Left lung (tissue), 10 donors: ENCODE results near the gene ARFGAP1. TPM values are rescaled to one million over a fixed set of nuclear protein-coding genes. Genes with fewer than 3 reads are reported as not detected.

Source experiments
- ATAC-seq: fragments of 200-7000 bp; cut with Tn5 transposase; one replicate; pipeline ENCODE4 v1.9.1; 2020; ENCODE audit warnings: moderate library complexity
- DNase-seq, 4 donors: peaks; one replicate each; pipeline ENCODE4 v3.0.0-alpha.2; 2013 to 2020
- H3K27ac ChIP-seq, 2 donors: fragments of 200-600 bp; sonication (generic) in 1 of 2; one replicate each; pipeline versions ENCODE4 v1.5.0 to v1.8.0; 2020 to 2021
- H3K27me3 ChIP-seq, 2 donors: fragments of 200-600 bp; sonication (generic) in 1 of 2; one replicate each; pipeline versions ENCODE4 v1.5.0 to v1.8.0; 2020 to 2021
- H3K36me3 ChIP-seq, 2 donors: fragments of 200-600 bp; sonication (generic) in 1 of 2; one replicate each; pipeline versions ENCODE4 v1.5.0 to v1.8.0; 2020 to 2021
- H3K4me1 ChIP-seq, 2 donors: fragments of 200-600 bp; one replicate each; pipeline ENCODE4 v1.8.0; 2021
- H3K4me3 ChIP-seq, 2 donors: fragments of 200-600 bp; sonication (generic) in 1 of 2; one replicate each; pipeline versions ENCODE4 v1.5.0 to v1.8.0; 2020 to 2021; ENCODE audit warnings: mild to moderate bottlenecking in 1 of 2
- H3K9me3 ChIP-seq, 2 donors: fragments of 200-600 bp; sonication (generic) in 1 of 2; one replicate each; pipeline versions ENCODE4 v1.5.0 to v1.8.0; 2020 to 2021
- intact Hi-C, 2 donors: fragments of 100-400 bp; cut with DNase I; formaldehyde crosslinking; loops; one replicate each; pipeline versions ENCODE4 v1.11.2 to v1.14.2; 2022
- polyA plus RNA-seq, 6 donors: library from polyadenylated mRNA; unstranded; fragments of 120-200 nt; gene quantifications; one replicate each; pipeline ENCODE4 v1.2.1, GENCODE V29; 2013; ENCODE audit not compliant: insufficient read length in 6 of 6
- total RNA-seq, 2 donors: library from RNA; stranded (reverse); fragmentation: NEBNext Ultra II Directional; extraction: Animal tissue kit (Norgen Biotek cat#: 25700); gene quantifications; one replicate each; pipeline ENCODE4 v1.2.1, GENCODE V29; 2021
- TF ChIP-seq, protein P1 (sequence below), 2 donors: fragments of 200-600 bp; sonication (generic) in 1 of 2; IDR thresholded peaks; one replicate each; pipeline versions ENCODE4 v1.5.0 to v1.8.0; 2021; ENCODE audit warnings: antibody characterized with exemption in 2 of 2
- donor health status: DM: no; HTN: yes; CAD: no.
- donor health status: DM: no; HTN: no; CAD: no.

The ARFGAP1 gene
- total and polyA plus RNA-seq, 8 donors, result 53.1 to 87.5 (median 70.2) TPM

DNA sequence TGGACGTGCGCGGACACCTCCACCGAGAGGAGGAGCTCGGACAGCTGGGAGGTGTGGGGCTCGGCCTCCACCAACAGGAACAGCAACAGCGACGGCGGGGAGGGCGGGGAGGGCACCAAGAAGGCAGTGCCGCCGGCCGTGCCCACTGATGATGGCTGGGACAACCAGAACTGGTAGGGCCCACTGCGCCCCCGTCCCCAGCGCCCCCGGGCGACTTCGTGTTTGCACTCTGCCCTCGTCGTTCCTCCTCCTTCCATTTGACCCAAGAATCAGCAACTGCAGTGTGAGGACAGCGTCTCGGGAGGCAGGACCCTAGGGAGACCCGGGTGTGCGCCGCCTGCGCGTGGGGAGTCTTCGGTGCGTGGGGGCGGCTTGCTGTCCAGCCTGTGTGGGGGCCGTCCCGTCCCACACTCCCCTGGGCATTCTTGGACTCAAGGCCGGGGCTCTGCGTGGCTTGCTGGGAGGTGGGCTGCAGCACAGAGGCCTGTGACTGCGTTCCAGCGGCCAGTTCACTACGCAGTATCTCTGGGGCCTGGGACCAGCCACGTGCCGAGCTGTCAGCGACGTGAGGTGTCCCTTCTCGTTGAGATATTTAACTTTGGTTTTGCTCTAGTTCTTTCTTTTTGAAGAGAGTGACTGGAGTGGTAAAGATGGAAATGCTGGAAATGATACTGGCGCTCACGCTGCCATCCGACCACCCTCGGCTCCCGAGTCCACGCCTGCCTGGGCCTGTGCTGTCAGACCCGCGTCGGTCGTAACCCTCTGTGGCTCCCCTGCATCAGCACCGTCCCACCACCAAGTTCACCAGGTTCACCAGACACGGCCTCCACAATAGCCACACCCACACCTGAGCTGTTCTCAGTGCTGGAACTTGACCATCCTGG, 15.3 kb downstream of the ARFGAP1 start:
- DNase-seq (peak in 1 of 4 donors; percentile 79), ATAC-seq (no peak)
- TF ChIP-seq, protein P1, sequence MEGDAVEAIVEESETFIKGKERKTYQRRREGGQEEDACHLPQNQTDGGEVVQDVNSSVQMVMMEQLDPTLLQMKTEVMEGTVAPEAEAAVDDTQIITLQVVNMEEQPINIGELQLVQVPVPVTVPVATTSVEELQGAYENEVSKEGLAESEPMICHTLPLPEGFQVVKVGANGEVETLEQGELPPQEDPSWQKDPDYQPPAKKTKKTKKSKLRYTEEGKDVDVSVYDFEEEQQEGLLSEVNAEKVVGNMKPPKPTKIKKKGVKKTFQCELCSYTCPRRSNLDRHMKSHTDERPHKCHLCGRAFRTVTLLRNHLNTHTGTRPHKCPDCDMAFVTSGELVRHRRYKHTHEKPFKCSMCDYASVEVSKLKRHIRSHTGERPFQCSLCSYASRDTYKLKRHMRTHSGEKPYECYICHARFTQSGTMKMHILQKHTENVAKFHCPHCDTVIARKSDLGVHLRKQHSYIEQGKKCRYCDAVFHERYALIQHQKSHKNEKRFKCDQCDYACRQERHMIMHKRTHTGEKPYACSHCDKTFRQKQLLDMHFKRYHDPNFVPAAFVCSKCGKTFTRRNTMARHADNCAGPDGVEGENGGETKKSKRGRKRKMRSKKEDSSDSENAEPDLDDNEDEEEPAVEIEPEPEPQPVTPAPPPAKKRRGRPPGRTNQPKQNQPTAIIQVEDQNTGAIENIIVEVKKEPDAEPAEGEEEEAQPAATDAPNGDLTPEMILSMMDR (IDR thresholded peaks at IDR 0.05), result no peak
- Histone ChIP-seq H3K27me3 (peaks cover 0 to 11% of the 10 kb centered on the region in 2 donors), H3K4me1 (no peaks in the 10 kb centered on the region), H3K9me3 (no peaks in the 10 kb centered on the region), H3K4me3 (no peak overlapping the region), H3K27ac (no peak overlapping the region), H3K36me3 (peaks cover 0 to 71% of the 10 kb centered on the region in 2 donors)
- intact Hi-C loops, result no loop called here

DNA sequence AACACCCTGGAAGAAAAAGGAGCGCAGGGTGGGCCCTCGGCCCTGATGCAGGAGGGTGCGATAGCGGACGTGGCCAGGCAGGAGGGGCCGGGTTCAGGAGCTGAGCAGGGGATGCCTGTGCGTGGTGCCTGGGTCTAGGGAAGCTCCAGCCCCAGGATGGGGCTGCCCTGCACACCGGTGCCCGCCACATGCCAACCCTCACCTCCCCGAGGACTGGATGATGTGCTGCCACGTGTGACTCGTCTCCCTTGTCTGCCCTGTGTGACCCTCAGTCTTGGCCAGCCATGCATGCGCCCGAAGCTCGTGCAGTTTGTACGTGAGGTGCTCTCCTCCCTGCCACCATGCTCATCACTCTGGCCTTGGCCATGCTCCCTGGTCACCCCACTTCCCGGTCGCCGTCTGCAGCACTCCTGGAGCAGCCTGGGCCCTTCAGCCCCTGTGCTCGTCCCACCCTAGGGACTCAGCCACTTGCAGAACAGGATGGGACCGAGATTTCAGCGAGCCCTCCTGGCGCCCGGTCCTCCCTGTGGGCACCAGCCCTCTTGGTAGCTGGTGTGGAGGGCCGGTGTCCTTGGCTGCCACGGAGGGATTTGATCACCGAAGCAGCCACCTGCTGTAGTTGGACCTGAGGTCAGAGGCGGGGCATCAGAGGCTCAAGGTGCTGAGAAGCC, 16.1 kb downstream of the ARFGAP1 start:
- intact Hi-C loops, result no loop called here
- H3K4me1 ChIP-seq, result no peaks in the 10 kb centered on the region
- ATAC-seq, result no peak
- H3K27me3 ChIP-seq, result peaks cover 0 to 19% of the 10 kb centered on the region in 2 donors
- peak in 1 of 4 donors; percentile 71 for DNase-seq
- no peaks in the 10 kb centered on the region for H3K9me3 ChIP-seq
- TF ChIP-seq, protein P1 (IDR thresholded peaks at IDR 0.05), result no peak
- no peak overlapping the region for H3K27ac ChIP-seq
- no peak overlapping the region for H3K4me3 ChIP-seq
- peaks cover 0 to 63% of the 10 kb centered on the region in 2 donors for H3K36me3 ChIP-seq

DNA sequence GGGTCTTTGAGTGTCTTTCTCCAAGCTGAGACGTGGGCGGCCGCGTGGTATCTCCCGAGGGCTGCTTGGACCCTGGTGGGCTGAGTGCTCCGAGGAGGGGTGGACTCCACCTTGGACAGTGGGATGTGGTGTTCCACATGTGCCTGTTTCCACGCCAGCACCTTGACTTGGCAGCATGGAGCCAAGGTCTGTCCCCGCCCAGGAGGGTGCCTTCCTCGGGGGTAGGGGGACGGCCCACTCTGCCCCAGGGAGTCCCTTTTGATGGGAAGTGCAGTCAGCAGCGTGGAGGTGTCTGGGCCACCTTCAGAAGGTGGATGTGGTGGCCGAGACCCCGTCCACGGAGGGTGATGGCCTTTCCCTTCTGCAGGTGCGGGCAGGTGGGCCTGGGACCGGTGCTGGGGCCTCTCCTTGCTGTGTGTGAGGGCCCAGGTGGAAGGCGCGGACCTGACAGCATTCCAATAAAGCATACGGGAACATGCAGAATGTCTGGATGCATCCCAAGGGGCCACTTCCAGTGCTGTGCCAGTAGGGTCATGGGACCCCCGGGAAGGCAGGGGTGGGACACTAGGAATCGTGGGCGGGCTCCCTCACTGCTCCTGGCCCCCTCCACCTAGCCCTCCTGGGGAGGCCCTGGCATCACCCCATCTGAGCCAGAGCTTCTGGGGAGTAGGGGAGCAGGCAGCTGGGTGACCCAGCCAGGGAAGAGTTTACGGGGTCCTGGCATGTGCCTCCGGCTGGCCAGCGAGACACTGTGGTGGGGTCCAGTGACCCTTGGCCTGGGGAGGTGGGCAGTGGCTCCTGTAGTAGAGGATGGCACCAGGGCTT, 16.9 kb downstream of the ARFGAP1 start:
- ATAC-seq (no peak), DNase-seq (peak in 1 of 4 donors; percentile 73)
- intact Hi-C loops, result no loop called here
- no peaks in the 10 kb centered on the region for H3K4me1 ChIP-seq
- H3K27ac ChIP-seq, result no peak overlapping the region
- no peaks in the 10 kb centered on the region for H3K9me3 ChIP-seq
- H3K4me3 ChIP-seq, result no peak overlapping the region
- H3K36me3 ChIP-seq, result peaks cover 0 to 55% of the 10 kb centered on the region in 2 donors
- TF ChIP-seq, protein P1 (IDR thresholded peaks at IDR 0.05), result no peak
- H3K27me3 ChIP-seq, result peaks cover 3 to 27% of the 10 kb centered on the region in 2 donors

DNA sequence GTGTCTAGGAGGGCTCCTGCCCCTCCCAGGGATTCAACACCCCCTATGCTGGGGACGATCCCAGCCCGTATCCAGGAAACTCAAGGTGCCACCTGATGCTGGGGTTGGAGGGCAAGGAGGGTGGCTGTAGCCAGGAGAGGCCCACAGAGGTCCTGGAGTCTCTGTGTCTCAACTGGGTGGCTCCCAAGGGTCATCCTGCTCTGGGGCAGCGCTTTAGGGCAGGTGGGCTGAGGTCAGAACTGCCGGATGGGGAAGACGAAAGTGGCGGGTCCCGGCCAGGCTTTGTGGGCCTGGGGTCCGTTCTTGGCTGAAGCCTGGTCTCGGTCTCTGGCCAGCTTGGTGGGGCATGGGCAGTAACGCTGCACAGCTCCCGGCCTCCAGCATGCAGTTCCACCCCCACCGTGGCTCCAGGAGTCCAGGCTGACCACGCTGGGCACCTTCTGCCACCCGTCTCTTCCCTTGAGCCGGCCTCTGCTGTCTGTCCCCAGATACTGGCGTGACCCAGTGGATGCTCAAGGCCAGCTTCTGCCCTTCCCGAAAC, 17.6 kb downstream of the ARFGAP1 start:
- TF ChIP-seq, protein P1 (IDR thresholded peaks at IDR 0.05), result no peak
- no peak for ATAC-seq
- intact Hi-C loops, result no loop called here
- H3K4me3 ChIP-seq, result no peak overlapping the region
- H3K27ac ChIP-seq, result no peak overlapping the region
- no peaks in the 10 kb centered on the region for H3K9me3 ChIP-seq
- no peaks in the 10 kb centered on the region for H3K4me1 ChIP-seq
- peaks cover 0 to 48% of the 10 kb centered on the region in 2 donors for H3K36me3 ChIP-seq
- DNase-seq, result peak in 1 of 4 donors; percentile 70
- H3K27me3 ChIP-seq, result peaks cover 9 to 34% of the 10 kb centered on the region in 2 donors
